Panc1 (cell line): ENCODE data around the gene ACTR10. TPM values are rescaled to one million over a fixed set of nuclear protein-coding genes. Genes with fewer than 3 reads are reported as not detected.

Experiments
- ATAC-seq: fragments of 200-7000 bp; cut with Tn5 transposase; 2 replicates; pipeline ENCODE4 v1.9.1; 2020; ENCODE audit warnings: mild to moderate bottlenecking, moderate library complexity
- BruUV-seq: library from RNA; stranded (reverse); fragments of 400-500 nt; replicated peaks from 2 replicates; lab custom pipeline; 2021; lab: Mats Ljungman, UMichigan
- CTCF ChIA-PET: fragments of 300-600 bp; sonication (Branson Sonifier 250); formaldehyde crosslinking; loops from one replicate; lab custom pipeline; 2022; ENCODE audit warnings: antibody characterized with exemption; lab: Charles Lee
- POLR2A ChIA-PET: fragments of 300-600 bp; sonication (Branson Sonifier 250); formaldehyde crosslinking; loops from one replicate; lab custom pipeline; 2022; ENCODE audit warnings: antibody characterized with exemption; lab: Charles Lee
- DNase-seq: peaks from one replicate; pipeline ENCODE4 v3.0.0-alpha.2; 2010; ENCODE audit warnings: low read depth, low spot score
- H3K27ac ChIP-seq: 2 replicates; pipeline ENCODE4 v1.5.1; 2011; ENCODE audit warnings: mild to moderate bottlenecking, low read length, inconsistent platforms
- H3K27me3 ChIP-seq: fragments of 200-500 bp; sonication (Bioruptor generic); 2 replicates; pipeline ENCODE4 v1.6.0; 2014; ENCODE audit warnings: low read length, inconsistent platforms; ENCODE audit not compliant: control insufficient read depth, insufficient read depth
- H3K36me3 ChIP-seq: fragments of 200-500 bp; sonication (Bioruptor generic); 2 replicates; pipeline ENCODE4 v1.5.1; 2014; ENCODE audit warnings: inconsistent platforms, mild to moderate bottlenecking, low read length, moderate library complexity; ENCODE audit not compliant: control insufficient read depth, insufficient read depth
- H3K4me1 ChIP-seq: 2 replicates; pipeline ENCODE4 v1.5.1; 2011; ENCODE audit warnings: inconsistent platforms, mild to moderate bottlenecking, low read length, moderate library complexity; ENCODE audit not compliant: control insufficient read depth, insufficient read depth
- H3K4me3 ChIP-seq, 2 experiments: 2 replicates each; pipeline ENCODE4 v1.5.1; 2011 to 2012; ENCODE audit warnings: low read depth in 2 of 2, low read length in 2 of 2, mild to moderate bottlenecking in 2 of 2, inconsistent platforms in 1 of 2, moderate library complexity in 1 of 2
- H3K9me3 ChIP-seq: fragments of 200-500 bp; sonication (Bioruptor generic); 2 replicates; pipeline ENCODE4 v1.5.1; 2014; ENCODE audit warnings: low read depth, mild to moderate bottlenecking, inconsistent platforms, low read length, moderate library complexity; ENCODE audit not compliant: control insufficient read depth, insufficient read depth
- CTCF ChIP-seq: fragments of 450-650 bp; IDR thresholded peaks from 2 replicates; pipeline ENCODE4 v1.5.1; 2017; ENCODE audit warnings: mild to moderate bottlenecking
- POLR2AphosphoS5 ChIP-seq: IDR thresholded peaks from 2 replicates; pipeline ENCODE4 v1.6.1; 2012; ENCODE audit warnings: mild to moderate bottlenecking, low read depth, low read length, moderate library complexity
- REST ChIP-seq, 2 experiments: IDR thresholded peaks; 2 replicates each; pipeline ENCODE4 v1.6.1; 2011 to 2012; ENCODE audit warnings: low read depth in 2 of 2, control low read depth in 1 of 2, low read length in 1 of 2, mild to moderate bottlenecking in 1 of 2, moderate library complexity in 1 of 2; ENCODE audit not compliant: insufficient read depth in 1 of 2
- SIN3A ChIP-seq: IDR thresholded peaks from 2 replicates; pipeline ENCODE4 v1.6.1; 2012; ENCODE audit warnings: low read depth, mild to moderate bottlenecking, low read length, moderate library complexity, borderline replicate concordance; ENCODE audit not compliant: insufficient read depth
- TCF7L2 ChIP-seq: IDR thresholded peaks from 2 replicates; pipeline ENCODE4 v1.6.1; 2011; ENCODE audit warnings: mild to moderate bottlenecking, low read depth, low read length, inconsistent platforms
- in situ Hi-C: cut with HindIII; loops from 2 replicates; pipeline ENCODE4 v1.10.0; 2016; ENCODE audit warnings: low sequenced_read_pairs, low pct_unique_long_range_greater_than_20kb
- intact Hi-C: fragments of 100-400 bp; cut with micrococcal nuclease; formaldehyde crosslinking; loops from one replicate; pipeline ENCODE4 v1.10.0; 2022; ENCODE audit not compliant: unreplicated experiment
- total RNA-seq: library from RNA; stranded (reverse); gene quantifications from one replicate; pipeline ENCODE4 v1.2.1, GENCODE V29; 2021; ENCODE audit not compliant: unreplicated experiment

The ACTR10 gene
- total RNA-seq, 1 experiment from 2014 or later = 34.9 TPM

- in situ Hi-C loops = no loop called here
- intact Hi-C loops = no loop called here
Measured at GRCh38 chr14:58196198-58196597, 3.8 kb upstream of the ACTR10 start.

GRCh38 chr14:58198086-58198485 is 1.9 kb upstream of the ACTR10 start:
- Histone ChIP-seq H3K27me3 (no peaks in the 10 kb centered on the region), H3K4me1 (peaks cover 4% of the 10 kb centered on the region; the same call in 1 of the 2 replicates), H3K36me3 (peaks cover 6% of the 10 kb centered on the region; the same call in 1 of the 2 replicates), H3K4me3 (no peak overlapping the region), H3K9me3 (no peaks in the 10 kb centered on the region), H3K27ac (no peak overlapping the region)
- BruUV-seq = no TSS peak
- DNase-seq (no peak), ATAC-seq (no peak)
- ChIA-PET POLR2A (interaction anchor here (0.6 kb wide), 2 partner anchors 9 to 717 kb away, joined by 4 read pairs; no protein-coding TSS in a partner anchor), CTCF (no interaction called here)
- TF ChIP-seq SIN3A (no peak), TCF7L2 (no peak), REST (IDR thresholded peaks at IDR 0.05; ENCODE audit: insufficient read depth in 1 of 2, low read depth in 2 of 2, low read length in 1 of 2) (no peak), POLR2AphosphoS5 (no peak), CTCF (no peak)
- intact Hi-C loops = no loop called here
- in situ Hi-C loops = no loop called here

More at GRCh38 chr14:58196198-58196597, 3.8 kb upstream of the ACTR10 start:
- CTCF ChIA-PET = no interaction called here
- no peak for ATAC-seq
- peaks cover 4% of the 10 kb centered on the region; the same call in 1 of the 2 replicates for H3K4me1 ChIP-seq
- TF ChIP-seq REST (IDR thresholded peaks at IDR 0.05; ENCODE audit: insufficient read depth in 1 of 2, low read depth in 2 of 2, low read length in 1 of 2) = no peak
- no peak for TF ChIP-seq POLR2AphosphoS5
- TF ChIP-seq TCF7L2 = no peak
- TF ChIP-seq CTCF = no peak
- TF ChIP-seq SIN3A = no peak
- H3K27ac ChIP-seq = no peak overlapping the region
- no peak overlapping the region for H3K4me3 ChIP-seq
- no peak for DNase-seq
- POLR2A ChIA-PET = interaction anchor here (0.6 kb wide), 1 partner anchor 648 kb away, joined by 8 read pairs; no protein-coding TSS in a partner anchor
- H3K36me3 ChIP-seq = peaks cover 6% of the 10 kb centered on the region; the same call in 1 of the 2 replicates
- no TSS peak for BruUV-seq
- no peaks in the 10 kb centered on the region for H3K27me3 ChIP-seq
- H3K9me3 ChIP-seq = no peaks in the 10 kb centered on the region
